Stimulated activated CD8-positive, alpha-beta memory T cell treated with anti-CD3 and anti-CD28 coated beads, Interleukin-15, amount 100 ng/mL, for 24 hours (primary cell): ENCODE results near the gene LILRB3.
"Not testable (repeated sequence)": the region's sequence is repeated elsewhere in the genome, so short reads cannot be mapped to it uniquely, and the experiment has no call there.

Experiments
- DNase-seq: peaks from one replicate; pipeline ENCODE4 v3.0.0-alpha.2; 2020; ENCODE audit warnings: low read depth

The LILRB3 gene

DNA sequence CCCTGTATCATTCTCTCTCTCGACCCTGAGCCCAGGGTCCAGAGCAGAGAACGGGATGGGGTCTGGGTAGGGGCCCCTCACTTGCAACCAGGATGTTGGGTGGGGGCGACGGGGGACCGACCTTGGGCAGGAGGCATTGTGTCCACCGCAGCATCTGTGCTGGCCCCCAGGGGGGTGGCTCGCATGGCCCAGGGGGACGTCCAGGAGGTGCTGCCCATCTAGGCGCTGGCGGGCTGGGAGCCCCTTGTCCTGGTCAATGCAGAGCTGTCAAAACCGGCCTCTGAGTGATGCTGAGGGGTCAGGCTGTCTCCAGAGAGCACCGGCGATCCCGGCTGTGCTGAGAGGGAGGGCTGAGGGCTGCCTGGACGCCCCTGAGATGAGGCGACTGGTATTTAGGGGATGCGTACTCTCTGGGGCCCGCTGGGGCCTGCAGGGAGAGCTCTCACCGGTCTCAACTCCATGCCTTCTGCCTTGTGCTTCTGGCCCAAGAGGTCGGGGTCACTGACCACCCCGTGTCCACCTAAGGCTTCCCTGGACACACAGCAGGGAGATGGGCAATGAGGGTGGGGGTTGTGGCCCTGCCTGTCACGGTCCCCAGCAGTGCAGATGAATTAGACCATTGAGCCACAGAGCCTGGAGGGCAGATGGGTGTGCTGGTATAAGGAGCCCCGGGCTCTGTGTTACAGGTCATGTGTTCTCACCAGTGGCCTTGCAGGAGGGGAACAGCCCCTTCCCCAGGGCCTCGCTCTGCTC lies 13.6 kb downstream of the LILRB3 start:
- no peak for DNase-seq

DNA sequence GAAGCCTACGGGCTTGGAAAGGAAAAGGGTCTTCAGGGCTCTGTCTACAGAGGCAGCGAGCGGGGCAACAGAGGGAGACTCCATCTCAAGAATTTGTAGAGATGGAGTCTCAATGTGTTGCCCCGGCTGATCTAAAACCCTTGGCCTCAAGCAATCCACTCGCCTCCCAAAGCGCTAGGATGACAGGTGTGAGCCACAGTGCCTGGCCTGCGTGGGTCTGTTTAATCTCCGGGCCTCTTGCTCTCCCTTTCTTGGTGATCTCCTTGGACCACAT lies 14.1 kb downstream of the LILRB3 start:
- DNase-seq: no peak

DNA sequence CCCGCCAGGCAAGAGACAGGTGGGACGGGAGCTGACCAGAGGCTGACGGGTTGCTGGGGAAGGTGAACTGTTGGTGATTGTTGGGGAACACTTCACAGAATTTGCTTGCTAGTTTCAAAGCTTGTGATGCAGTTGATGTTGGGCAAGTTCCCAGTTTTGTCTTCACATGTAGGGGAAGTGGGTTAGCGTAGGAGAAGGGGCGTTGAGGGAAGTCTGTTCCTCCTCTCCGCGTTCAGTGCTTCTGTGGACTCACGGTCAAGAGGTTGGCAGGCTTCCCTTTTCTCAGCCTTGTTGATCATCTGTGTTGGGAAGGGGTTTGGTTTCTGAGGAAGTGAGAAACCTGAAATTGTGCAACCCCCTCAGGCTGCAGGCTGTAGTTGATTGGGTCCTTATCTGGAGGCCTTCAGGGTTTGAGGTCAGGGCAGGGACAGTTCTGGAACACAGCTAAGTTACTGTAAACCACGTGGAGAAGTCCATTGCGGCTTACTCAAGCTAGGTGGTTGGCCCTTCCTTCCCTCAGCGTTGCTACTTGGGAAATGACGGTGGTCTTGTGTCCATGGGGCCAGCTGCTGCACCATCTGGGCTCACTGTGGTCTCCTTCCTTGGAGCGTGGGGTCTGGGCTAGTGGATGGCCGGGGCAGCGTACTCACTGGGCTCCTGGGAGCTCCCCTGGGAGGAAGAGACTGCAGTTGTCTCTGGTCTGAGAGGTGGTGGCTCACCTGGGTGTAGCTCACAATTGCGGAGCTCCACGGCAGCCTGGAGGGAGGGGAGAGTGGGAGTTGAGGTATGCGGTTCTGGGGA lies 14.6 kb downstream of the LILRB3 start:
- DNase-seq: no peak

- DNase-seq: no peak
Observed at GRCh38 chr19:54207676-54207982, 15.2 kb downstream of the LILRB3 start.

DNA sequence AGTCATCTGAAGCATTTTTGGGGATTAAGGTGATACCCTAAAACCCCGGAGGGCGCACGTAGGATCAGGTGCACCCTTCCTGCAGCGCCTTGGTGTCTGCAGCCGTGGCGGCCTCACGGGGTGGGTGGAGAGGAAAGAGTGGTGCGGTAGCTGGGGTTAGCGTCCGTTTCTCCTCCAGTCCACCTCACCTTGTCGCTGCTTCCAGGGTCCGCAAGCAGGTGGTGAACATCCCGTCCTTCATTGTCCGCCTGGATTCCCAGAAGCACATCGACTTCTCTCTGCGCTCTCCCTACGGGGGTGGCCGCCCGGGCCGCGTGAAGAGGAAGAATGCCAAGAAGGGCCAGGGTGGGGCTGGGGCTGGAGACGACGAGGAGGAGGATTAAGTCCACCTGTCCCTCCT lies 15.6 kb downstream of the LILRB3 start:
- not testable (repeated sequence) for DNase-seq

DNA sequence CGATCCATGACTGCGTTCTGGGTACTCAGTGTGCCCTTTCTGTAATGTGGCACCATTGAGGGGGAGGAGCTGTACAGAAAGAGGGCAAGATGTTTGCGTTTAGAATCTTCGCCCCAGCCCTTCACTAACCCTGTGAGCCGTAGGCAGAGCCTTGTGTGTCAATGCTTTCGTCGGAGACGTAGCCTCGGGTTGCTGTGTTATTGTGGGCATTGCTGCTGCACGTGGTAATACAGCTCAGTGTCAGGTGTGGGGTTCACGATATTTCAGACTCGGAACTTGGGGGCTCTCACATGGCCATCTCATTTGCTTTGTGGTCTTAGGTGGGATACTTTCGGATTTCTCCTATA lies 16.0 kb downstream of the LILRB3 start:
- no peak for DNase-seq

- DNase-seq: no peak
Observed at GRCh38 chr19:54206030-54206830, 16.6 kb downstream of the LILRB3 start.

DNA sequence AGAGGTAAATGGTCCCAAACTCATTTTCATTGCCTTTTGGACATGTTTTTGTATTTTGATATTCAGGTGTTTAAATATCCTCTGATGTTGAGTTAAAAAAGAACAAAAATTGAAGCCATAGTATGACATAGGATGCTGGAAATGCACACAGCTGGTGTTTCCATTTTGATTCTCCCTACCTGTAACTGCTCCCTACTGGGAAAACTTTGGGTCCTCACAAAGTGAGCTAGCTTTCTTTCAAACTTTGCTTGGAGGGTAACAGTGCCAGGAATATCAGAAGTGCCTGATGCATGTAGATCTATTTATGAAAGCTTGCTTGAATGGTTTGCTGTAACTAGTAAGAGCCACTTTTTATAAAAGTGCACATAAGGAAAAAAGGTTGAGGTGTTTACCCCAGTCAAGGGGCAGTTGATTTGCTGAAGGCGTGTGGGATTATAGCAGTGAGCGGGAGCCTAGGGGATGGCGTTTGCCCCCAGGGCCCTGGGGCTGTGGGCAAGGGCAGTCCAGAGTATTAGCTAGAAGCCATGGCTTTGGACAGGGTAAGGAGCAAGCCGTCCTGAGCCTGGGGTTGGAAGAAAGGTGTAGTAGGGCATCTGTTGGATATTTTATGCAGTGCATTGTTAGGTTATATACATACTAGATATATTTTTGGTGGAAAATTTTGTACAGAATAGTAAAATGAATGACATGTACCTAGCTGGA lies 17.9 kb downstream of the LILRB3 start:
- DNase-seq: no peak

DNA sequence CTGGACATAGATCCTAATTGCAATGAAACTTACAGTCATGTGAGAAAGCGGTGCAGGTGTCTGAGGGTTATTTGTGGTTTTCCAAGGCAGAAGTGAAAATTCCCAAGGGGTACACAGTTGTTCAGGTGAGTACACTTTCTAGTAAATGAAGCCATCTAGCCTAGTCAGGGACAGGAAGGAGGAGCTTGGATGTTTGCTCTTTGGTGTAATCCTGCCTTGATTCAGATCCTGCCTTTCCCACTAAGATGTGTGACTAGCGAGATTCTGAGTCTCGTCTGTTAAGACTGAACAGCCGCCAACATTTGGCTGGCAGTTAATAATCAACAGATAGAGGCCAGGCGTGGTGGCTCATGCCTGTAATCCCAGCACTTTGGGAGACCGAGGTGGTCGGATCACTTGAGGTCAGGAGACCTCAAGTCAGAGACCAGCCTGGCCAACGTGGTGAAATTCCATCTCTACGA lies 19.6 kb downstream of the LILRB3 start:
- DNase-seq: no peak

GRCh38 chr19:54201980-54202379 lies 20.8 kb downstream of the LILRB3 start:
- no peak for DNase-seq

DNA sequence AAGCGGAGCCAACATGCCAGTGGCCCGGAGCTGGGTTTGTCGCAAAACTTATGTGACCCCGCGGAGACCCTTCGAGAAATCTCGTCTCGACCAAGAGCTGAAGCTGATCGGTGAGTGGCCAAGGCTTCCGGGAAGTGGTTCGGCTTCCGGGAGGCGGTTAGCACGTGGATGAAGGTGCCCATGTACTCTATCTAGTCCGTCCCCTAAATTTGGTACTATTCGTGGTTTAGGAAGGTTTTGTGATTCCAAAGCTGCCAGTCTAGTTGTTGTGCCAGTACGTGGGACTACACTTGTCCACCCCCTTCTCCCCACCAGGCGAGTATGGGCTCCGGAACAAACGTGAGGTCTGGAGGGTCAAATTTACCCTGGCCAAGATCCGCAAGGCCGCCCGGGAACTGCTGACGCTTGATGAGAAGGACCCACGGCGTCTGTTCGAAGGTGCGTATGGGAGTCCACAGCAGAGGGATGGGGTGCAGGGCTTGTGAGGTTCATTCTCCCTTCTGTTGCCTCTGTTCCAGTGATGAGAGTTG lies 21.6 kb downstream of the LILRB3 start:
- DNase-seq: no peak

DNA sequence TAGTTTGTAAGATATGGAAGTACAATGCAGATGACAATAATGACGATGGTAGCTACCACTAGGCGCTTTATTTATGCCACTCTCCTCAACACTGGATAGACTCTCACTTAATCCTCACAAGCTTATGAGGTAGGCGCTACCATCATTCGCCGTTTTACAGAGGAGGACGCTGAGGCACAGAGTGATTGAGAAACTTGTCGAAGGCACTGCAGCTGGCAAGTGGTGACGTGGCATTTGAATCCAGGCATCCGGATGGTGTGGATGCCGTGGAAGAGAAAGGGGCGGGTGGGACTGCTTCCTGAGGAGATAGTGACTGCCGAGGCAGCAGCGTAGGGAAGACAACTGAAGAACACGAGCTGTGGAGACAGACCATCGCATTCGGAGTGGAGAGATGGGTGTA lies 23.4 kb downstream of the LILRB3 start:
- DNase-seq: no peak

DNA sequence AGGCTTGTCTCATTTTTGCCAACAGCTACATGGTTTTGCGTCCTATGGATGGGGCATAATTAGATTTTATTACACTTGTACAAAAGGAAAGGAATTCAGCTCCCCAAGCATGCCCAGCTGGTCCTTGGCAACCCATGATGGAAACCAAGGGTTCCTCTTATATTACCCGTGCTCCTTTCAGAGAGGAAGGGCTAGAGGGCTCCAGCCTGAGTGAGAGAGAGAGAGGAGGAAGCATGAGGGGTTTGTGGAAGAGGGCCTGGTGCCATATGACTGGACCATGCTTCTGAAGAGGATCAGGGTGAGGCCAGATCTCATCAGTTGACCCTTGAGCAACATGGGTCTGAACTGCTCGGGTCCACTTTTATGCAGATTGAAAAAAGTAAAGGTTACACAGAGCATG lies 25.7 kb downstream of the LILRB3 start:
- DNase-seq: no peak

DNA sequence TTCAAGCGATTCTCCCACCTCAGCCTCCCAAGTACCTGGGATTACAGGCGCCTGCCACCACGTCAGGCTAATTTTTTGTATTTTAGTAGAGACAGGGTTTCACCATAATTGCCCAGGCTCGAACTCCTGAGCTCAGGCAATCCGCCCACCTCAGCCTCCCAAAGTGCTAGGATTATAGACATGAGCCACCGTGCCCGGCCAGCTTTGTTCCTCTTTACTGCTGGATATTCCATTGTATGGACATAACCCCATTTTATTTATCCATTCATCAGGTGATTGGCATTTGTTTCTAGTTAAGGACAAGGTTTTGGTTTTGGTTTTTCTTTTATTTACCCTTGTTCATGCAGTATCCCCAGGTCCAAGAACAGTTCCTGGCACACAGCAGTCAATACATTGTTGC lies 26.3 kb downstream of the LILRB3 start:
- no peak for DNase-seq

- DNase-seq: not testable (repeated sequence)
Observed at GRCh38 chr19:54194463-54194862, 28.3 kb downstream of the LILRB3 start.

- no peak for DNase-seq
Observed at GRCh38 chr19:54193011-54193410, 29.8 kb downstream of the LILRB3 start.

- no peak for DNase-seq
Observed at GRCh38 chr19:54191811-54192453, 30.9 kb downstream of the LILRB3 start.

DNA sequence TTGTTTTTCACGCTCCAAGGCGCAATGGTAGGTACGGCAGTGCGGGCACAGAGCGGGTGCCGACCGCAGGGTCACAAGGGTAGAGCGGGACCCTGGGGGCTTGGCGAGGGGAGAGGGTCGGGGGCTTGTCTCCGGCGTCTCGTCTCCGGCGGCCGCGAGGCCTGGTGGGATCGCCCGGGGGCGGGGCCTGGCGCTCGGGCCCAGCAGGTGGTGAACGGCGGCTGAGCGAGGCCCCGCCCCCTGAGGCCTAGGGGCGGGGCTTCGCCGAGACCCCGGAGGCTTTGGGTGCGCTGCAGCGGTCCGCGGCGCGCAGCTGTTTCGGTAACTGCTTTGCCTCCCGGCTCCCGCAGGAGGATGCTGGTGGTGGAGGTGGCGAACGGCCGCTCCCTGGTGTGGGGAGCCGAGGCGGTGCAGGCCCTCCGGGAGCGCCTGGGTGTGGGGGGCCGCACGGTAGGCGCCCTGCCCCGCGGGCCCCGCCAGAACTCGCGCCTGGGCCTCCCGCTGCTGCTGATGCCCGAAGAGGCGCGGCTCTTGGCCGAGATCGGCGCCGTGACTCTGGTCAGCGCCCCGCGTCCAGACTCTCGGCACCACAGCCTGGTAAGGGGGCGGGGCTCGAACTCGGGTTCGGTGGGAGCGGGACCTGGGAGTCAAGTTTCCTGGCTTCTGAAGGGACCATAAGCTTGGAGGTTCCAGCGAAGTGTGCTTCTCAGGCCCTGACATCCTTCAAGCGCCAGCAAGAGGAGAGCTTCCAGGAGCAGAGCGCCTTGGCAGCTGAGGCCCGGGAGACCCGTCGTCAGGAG lies 31.6 kb downstream of the LILRB3 start, which contains the start of gene TSEN34:
Gene TSEN34, plus strand, starts transcription at position 298 of the 800 bp plus-strand sequence. Its CDS starts 57 bp downstream, at position 355.
- peak; percentile 75 for DNase-seq

DNA sequence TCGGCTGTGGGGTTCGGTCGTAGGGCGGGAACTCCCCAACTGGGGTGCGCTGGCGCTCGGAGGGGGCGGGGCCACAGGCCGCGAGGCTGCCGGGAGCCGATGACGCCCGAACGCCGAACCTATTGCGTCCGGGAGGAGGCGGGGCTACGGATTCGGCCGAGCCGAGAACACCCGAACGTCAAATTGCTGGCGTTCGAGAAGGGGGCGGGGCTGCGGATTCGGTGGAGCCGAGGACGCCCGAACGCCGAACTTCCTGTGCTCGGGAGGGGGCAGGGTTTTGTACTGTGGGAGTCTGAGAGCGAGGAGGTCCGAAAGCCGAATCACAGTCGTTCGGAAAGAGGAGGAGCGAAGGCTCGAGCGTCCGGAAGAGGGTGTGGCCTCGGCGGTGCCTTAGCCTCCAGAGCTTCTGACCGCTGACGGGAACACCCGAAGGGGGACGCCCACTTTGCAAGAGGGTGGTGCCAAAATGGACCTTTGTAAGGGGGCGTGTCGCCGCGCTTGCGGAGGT lies 32.2 kb downstream of the LILRB3 start:
- DNase-seq: peak; percentile 97

- DNase-seq: peak; percentile 97
Observed at GRCh38 chr19:54189735-54190502, 32.9 kb downstream of the LILRB3 start.
